Tibial artery (tissue), 4 donors: ENCODE data around the gene AVPR2.

Experiments
- DNase-seq, 2 donors: peaks; one replicate each; pipeline ENCODE4 v3.0.0-alpha.2; 2019
- H3K27ac ChIP-seq, 2 donors: fragments of 200-600 bp; sonication (generic) in 1 of 2; 1 replicate in 1 of 2; 2 replicates in 1 of 2; pipeline ENCODE4 v1.5.1; 2018 to 2019; ENCODE audit warnings: mild to moderate bottlenecking in 1 of 2
- H3K27me3 ChIP-seq, 2 donors: fragments of 200-600 bp; sonication (generic) in 1 of 2; one replicate each; pipeline versions ENCODE4 v1.5.1 to v1.6.0; 2016 to 2019
- H3K36me3 ChIP-seq, 3 donors: fragments of 200-600 bp; sonication (generic) in 2 of 3; one replicate each; pipeline ENCODE4 v1.5.1; 2016 to 2019; ENCODE audit warnings: mild to moderate bottlenecking in 2 of 3
- H3K4me1 ChIP-seq, 4 donors: fragments of 200-600 bp; sonication (generic) in 2 of 4; 1 replicate in 3 of 4; 2 replicates in 1 of 4; pipeline ENCODE4 v1.5.1; 2016 to 2019
- H3K4me3 ChIP-seq, 2 donors: fragments of 200-600 bp; sonication (generic) in 1 of 2; 1 replicate in 1 of 2; 2 replicates in 1 of 2; pipeline ENCODE4 v1.5.1; 2018 to 2019; ENCODE audit warnings: mild to moderate bottlenecking in 2 of 2
- H3K9me3 ChIP-seq, 3 donors: fragments of 200-600 bp; sonication (generic) in 1 of 3; one replicate each; pipeline ENCODE4 v1.5.1; 2016 to 2019
- intact Hi-C: fragments of 100-400 bp; cut with DNase I; formaldehyde crosslinking; loops from one replicate; pipeline ENCODE4 v1.15.0; 2023; ENCODE audit warnings: low total_unique reads
- TF ChIP-seq, protein P1 (sequence below), 2 experiments: fragments of 200-600 bp in 1 of 2; fragments of 450-650 bp in 1 of 2; IDR thresholded peaks; one replicate each; pipeline ENCODE4 v1.5.1; 2017 to 2019; ENCODE audit warnings: antibody characterized with exemption in 2 of 2, mild to moderate bottlenecking in 1 of 2, moderate library complexity in 1 of 2

Gene AVPR2

DNA sequence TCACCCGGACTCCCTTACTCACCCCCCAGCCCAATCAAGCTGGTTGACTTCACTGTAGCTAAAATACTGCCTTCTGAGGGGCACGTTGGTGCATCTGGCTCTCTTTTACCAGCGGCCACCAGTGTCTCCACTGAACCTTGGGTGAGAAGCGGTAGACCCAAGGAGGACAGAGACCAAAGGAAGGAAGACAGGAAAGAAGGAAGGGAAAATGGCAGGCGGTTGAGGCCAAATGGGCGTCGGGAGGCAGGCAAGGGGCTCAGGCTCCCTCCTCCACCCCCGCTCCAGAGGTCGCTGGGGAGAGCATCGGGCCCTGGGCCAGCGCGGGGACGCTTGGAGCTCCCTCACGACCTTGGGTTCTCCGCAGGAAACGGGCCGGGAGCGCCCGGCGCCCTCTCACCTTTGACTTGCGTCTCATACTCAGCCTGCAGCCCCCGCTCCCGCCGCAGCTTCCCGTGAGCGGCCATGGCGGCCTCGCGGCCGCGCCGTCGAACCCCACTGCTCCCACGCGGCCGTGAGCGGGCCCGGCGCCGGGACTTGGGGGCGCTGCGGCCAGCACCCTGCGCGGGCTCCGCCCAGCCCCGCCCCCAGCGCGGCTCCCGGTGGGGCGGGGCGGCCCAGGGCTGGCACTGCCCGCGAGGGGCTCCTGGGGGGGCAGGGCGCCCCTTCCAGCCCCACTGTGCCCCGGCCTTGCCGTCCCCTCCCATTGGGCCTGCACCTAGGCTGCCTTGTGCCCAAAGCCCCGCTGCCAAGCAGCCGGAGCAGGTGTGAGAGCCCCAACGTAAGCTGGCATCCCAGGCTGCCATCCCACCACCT is 21.5 kb downstream of the AVPR2 start, which contains the start of gene ARHGAP4:
Gene ARHGAP4, minus strand, starts transcription at position 526 of the 813 bp plus-strand sequence. Its CDS starts 62 bp downstream, at position 464.
- H3K4me1 ChIP-seq = peaks cover 0 to 47% (median 27%) of the 10 kb centered on the region in 4 donors
- intact Hi-C loops = no loop called here

DNA sequence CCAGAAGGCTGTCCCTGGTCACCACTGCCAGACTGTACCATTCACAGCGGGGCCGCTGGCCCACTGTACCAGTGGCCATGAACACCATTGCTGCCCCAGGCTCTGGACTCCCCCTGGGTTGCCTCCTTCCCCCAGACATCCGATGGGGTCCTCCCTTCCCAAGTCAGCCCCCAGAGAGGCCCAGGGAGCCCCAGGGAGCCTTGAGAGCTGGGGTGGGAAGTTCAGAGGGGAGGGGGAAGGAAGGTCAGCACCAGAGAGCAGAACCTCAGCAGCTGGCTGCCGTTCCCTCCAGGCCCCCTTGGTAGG is 22.0 kb downstream of the AVPR2 start:
- Histone ChIP-seq H3K36me3 (peaks cover 0 to 19% (median 15%) of the 10 kb centered on the region in 3 donors), H3K9me3 (no peaks in the 10 kb centered on the region), H3K4me3 (peak overlapping the region; percentile 68 to 71), H3K27me3 (no peaks in the 10 kb centered on the region), H3K4me1 (peaks cover 0 to 42% (median 27%) of the 10 kb centered on the region in 4 donors), H3K27ac (peak overlapping the region; percentile 93 to 99)
- TF ChIP-seq, protein P1, sequence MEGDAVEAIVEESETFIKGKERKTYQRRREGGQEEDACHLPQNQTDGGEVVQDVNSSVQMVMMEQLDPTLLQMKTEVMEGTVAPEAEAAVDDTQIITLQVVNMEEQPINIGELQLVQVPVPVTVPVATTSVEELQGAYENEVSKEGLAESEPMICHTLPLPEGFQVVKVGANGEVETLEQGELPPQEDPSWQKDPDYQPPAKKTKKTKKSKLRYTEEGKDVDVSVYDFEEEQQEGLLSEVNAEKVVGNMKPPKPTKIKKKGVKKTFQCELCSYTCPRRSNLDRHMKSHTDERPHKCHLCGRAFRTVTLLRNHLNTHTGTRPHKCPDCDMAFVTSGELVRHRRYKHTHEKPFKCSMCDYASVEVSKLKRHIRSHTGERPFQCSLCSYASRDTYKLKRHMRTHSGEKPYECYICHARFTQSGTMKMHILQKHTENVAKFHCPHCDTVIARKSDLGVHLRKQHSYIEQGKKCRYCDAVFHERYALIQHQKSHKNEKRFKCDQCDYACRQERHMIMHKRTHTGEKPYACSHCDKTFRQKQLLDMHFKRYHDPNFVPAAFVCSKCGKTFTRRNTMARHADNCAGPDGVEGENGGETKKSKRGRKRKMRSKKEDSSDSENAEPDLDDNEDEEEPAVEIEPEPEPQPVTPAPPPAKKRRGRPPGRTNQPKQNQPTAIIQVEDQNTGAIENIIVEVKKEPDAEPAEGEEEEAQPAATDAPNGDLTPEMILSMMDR (IDR thresholded peaks at IDR 0.05) = no peak
- intact Hi-C loops = no loop called here
- no peak for DNase-seq

More for the DNA sequence above, 21.5 kb downstream of the AVPR2 start, which contains the start of gene ARHGAP4:
- Histone ChIP-seq H3K4me3 (peak within 1 kb of the TSS; percentile 68 to 71), H3K36me3 (peaks cover 0 to 14% (median 10%) of the 10 kb centered on the region in 3 donors), H3K27ac (peak within 1 kb of the TSS; percentile 93 to 99), H3K9me3 (no peaks in the 10 kb centered on the region), H3K27me3 (no peaks in the 10 kb centered on the region)
- DNase-seq = no peak
- TF ChIP-seq, protein P1 (IDR thresholded peaks at IDR 0.05) = no peak

DNA sequence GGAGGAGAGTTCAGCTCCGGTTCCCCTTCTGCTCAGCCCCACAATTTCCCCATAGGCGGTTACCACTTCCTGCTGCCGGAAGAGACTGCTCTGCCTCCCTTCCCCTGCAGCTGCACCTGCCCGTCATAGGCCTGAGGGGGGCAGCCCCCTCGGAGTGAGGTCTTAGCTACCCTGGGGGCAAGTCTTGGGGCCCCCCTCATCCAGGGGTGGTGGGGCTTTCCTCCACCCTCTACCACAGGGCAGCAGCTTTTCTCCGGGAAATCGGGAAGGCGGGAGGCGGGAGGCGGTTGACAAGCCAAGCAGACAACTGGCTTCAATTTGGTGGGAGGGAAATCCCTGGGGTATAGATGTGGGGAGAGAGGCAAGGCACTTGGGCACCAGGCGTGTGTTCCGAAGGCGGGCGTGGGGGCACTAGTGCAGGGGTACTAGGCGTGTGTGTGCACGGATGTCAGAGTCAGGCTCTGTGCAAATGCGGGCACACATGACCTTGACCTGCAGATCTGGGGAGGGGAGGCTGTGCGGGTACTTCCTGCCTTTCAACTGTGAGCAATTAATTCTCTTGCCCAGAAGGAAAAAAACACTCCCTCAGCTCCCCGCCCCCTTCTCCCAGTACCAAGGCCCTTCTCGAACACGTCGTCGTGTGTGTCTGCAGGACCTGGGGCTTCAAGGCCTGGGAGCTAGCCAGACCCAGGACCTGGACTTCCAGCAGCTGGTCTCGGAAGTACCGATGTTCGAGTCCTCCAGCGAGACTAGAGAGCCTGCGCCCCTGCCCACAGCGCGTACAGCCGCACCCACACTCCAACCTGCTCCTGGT is 22.6 kb downstream of the AVPR2 start:
- Histone ChIP-seq H3K36me3 (peaks cover 0 to 25% (median 21%) of the 10 kb centered on the region in 3 donors), H3K4me1 (peaks cover 0 to 39% (median 26%) of the 10 kb centered on the region in 4 donors), H3K27ac (peak overlapping the region; percentile 93 to 99), H3K9me3 (no peaks in the 10 kb centered on the region), H3K4me3 (peak overlapping the region; percentile 68 to 71), H3K27me3 (no peaks in the 10 kb centered on the region)
- TF ChIP-seq, protein P1 (IDR thresholded peaks at IDR 0.05) = no peak
- DNase-seq = peak; percentile 34 to 74
- intact Hi-C loops = no loop called here

DNA sequence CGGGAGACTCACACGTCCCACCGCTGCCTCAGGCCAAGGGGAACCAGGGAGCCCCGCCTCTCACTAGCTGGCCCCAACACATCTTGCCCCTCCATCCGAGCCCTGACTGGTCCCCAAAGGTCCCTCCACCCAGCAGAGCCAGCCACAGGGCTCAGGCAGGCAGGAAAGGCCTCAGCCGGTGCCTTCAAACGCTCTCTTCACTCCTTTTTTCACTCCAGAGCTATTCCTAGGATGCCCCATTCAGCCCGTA is 23.1 kb downstream of the AVPR2 start:
- TF ChIP-seq, protein P1 (IDR thresholded peaks at IDR 0.05) = no peak
- Histone ChIP-seq H3K9me3 (no peaks in the 10 kb centered on the region), H3K36me3 (peaks cover 0 to 30% (median 24%) of the 10 kb centered on the region in 3 donors), H3K27me3 (no peaks in the 10 kb centered on the region), H3K4me1 (peaks cover 0 to 39% (median 26%) of the 10 kb centered on the region in 4 donors), H3K4me3 (peak overlapping the region; percentile 68 to 71), H3K27ac (peak overlapping the region; percentile 93 to 99)
- intact Hi-C loops = no loop called here
- no peak for DNase-seq

DNA sequence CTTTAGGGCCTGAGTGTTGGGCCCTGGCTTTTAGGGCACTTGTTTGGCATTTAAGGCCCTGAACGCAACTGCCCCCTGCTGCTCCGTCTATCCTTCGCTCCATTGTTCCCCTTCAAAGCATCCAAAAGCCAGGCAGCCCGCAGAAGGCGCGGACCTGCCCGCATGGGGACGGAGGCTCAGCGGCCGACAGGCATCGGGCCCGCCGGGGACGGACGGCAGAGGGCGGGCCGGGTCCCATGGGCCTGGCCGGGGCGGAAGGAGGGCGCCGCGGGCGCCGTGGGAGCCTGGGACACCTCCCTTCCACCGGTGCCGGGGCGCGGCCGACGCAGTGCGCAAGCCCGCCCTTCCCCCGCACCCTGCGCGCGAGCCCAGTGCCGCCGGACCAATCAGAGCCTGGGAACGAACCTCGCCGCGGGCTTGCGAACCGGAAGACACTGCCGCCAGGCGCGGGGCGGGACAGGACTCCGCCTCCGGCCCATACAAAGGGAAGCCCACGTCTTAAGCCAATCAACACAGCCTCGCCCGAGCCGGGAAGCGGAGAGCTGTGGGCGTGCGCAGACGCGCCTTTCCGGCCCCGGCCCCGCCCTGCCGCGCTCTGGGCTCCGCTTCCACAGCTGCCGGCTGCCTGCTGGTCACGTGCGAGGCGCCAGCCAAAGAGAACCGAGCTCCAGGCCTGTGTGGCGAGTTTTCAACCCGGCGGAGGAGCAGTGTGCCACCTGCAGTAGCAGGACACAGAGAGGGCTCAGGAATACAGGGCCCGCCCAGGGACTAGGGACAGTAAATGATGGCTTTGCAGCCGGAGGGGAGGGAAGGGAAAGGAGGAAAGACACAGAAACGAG is 23.7 kb downstream of the AVPR2 start:
- no peaks in the 10 kb centered on the region for H3K27me3 ChIP-seq
- DNase-seq = peak; percentile 94 to 98
- peaks cover 0 to 38% (median 25%) of the 10 kb centered on the region in 4 donors for H3K4me1 ChIP-seq
- intact Hi-C loops = no loop called here
- H3K4me3 ChIP-seq = peak overlapping the region; percentile 68 to 71
- H3K9me3 ChIP-seq = no peaks in the 10 kb centered on the region
- H3K27ac ChIP-seq = peak overlapping the region; percentile 93 to 99
- TF ChIP-seq, protein P1 (IDR thresholded peaks at IDR 0.05) = peak in 1 of 2 experiments; percentile 21
- peaks cover 0 to 36% (median 24%) of the 10 kb centered on the region in 3 donors for H3K36me3 ChIP-seq
